Gastroesophageal sphincter (tissue), 3 donors: Measurements from ENCODE around the gene DPYD.

ENCODE experiments used
- EP300 ChIP-seq: sonication (generic); formaldehyde crosslinking; IDR thresholded peaks from one replicate; pipeline ENCODE4 v1.6.1; 2017; ENCODE audit warnings: antibody characterized with exemption, mild to moderate bottlenecking
- POLR2A ChIP-seq, 2 donors: fragments of 450-650 bp; IDR thresholded peaks; one replicate each; pipeline ENCODE4 v1.6.1; 2017; ENCODE audit warnings: antibody characterized with exemption in 2 of 2, mild to moderate bottlenecking in 2 of 2, moderate library complexity in 1 of 2
- POLR2AphosphoS5 ChIP-seq: sonication (generic); formaldehyde crosslinking; IDR thresholded peaks from one replicate; pipeline ENCODE4 v1.6.1; 2017; ENCODE audit warnings: antibody characterized with exemption
- TF ChIP-seq, protein P1 (sequence below), 4 experiments: fragments of 200-600 bp in 2 of 4; fragments of 450-650 bp in 2 of 4; sonication (generic) in 1 of 4; IDR thresholded peaks; one replicate each; pipeline ENCODE4 v1.5.1; 2017 to 2019; ENCODE audit warnings: antibody characterized with exemption in 4 of 4, mild to moderate bottlenecking in 2 of 4, moderate library complexity in 2 of 4

DNA sequence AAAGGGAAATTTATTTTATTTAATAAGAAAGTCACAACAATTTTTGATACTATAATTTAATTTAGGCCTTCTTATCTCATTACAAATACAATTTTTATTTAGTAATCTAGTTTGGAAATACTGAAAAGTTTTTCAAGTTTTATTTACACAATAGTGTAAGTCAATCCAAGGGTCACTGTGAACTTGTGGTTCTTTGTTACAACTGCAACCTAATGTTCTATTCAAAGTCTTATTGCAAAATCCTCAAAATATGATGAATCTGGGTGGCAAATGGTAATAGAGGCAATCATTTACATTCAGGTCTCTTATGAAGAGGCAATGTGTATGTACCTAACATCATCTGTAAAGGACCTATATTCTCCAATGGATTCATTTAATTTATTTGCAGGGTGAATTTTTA lies 421.2 kb downstream of the DPYD start:
- no peak for TF ChIP-seq EP300
- no peak for TF ChIP-seq POLR2A (IDR thresholded peaks at IDR 0.05)
- TF ChIP-seq, protein P1, sequence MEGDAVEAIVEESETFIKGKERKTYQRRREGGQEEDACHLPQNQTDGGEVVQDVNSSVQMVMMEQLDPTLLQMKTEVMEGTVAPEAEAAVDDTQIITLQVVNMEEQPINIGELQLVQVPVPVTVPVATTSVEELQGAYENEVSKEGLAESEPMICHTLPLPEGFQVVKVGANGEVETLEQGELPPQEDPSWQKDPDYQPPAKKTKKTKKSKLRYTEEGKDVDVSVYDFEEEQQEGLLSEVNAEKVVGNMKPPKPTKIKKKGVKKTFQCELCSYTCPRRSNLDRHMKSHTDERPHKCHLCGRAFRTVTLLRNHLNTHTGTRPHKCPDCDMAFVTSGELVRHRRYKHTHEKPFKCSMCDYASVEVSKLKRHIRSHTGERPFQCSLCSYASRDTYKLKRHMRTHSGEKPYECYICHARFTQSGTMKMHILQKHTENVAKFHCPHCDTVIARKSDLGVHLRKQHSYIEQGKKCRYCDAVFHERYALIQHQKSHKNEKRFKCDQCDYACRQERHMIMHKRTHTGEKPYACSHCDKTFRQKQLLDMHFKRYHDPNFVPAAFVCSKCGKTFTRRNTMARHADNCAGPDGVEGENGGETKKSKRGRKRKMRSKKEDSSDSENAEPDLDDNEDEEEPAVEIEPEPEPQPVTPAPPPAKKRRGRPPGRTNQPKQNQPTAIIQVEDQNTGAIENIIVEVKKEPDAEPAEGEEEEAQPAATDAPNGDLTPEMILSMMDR (IDR thresholded peaks at IDR 0.05): no peak
- no peak for TF ChIP-seq POLR2AphosphoS5
